Liver (tissue), 9 donors: ENCODE measurements around the gene STC2. TPM values are rescaled to one million over a fixed set of nuclear protein-coding genes. Genes with fewer than 3 reads are reported as not detected.

Source experiments
- DNase-seq: peaks from one replicate; pipeline ENCODE4 v3.0.0-alpha.2; 2017; ENCODE audit warnings: low spot score
- H3K27ac ChIP-seq, 2 donors: one replicate each; pipeline ENCODE4 v1.7.0; 2013; ENCODE audit warnings: inconsistent platforms in 2 of 2, low read length in 2 of 2, control low read depth in 1 of 2, low read depth in 1 of 2, mild to moderate bottlenecking in 1 of 2
- H3K27me3 ChIP-seq, 4 donors: one replicate each; pipeline versions ENCODE4 v1.6.1 to v1.7.0; 2013; ENCODE audit warnings: low read length in 3 of 4, inconsistent platforms in 1 of 4, mild to moderate bottlenecking in 1 of 4, moderate library complexity in 1 of 4; ENCODE audit not compliant: control insufficient read depth in 4 of 4, insufficient read depth in 4 of 4
- H3K36me3 ChIP-seq, 4 donors: one replicate each; pipeline versions ENCODE4 v1.6.1 to v1.7.0; 2013; ENCODE audit warnings: low read length in 3 of 4, mild to moderate bottlenecking in 3 of 4, low read depth in 1 of 4, moderate library complexity in 1 of 4; ENCODE audit not compliant: control insufficient read depth in 4 of 4, insufficient read depth in 3 of 4
- H3K4me1 ChIP-seq, 4 donors: one replicate each; pipeline versions ENCODE4 v1.6.1 to v1.7.0; 2013; ENCODE audit warnings: low read length in 3 of 4, mild to moderate bottlenecking in 3 of 4, moderate library complexity in 1 of 4; ENCODE audit not compliant: control insufficient read depth in 4 of 4, insufficient read depth in 4 of 4
- H3K4me3 ChIP-seq, 3 donors: one replicate each; pipeline versions ENCODE4 v1.6.1 to v1.7.0; 2013; ENCODE audit warnings: low read length in 3 of 3, control low read depth in 1 of 3, low read depth in 1 of 3, mild to moderate bottlenecking in 1 of 3
- H3K9ac ChIP-seq, 2 donors: one replicate each; pipeline ENCODE4 v1.7.0; 2013; ENCODE audit warnings: low read length in 2 of 2, mild to moderate bottlenecking in 2 of 2, moderate library complexity in 2 of 2, control low read depth in 1 of 2, low read depth in 1 of 2
- H3K9me3 ChIP-seq, 4 donors: one replicate each; pipeline versions ENCODE4 v1.6.1 to v1.7.0; 2013; ENCODE audit warnings: low read length in 3 of 4; ENCODE audit not compliant: control insufficient read depth in 4 of 4
- GABPA ChIP-seq, 2 donors: IDR thresholded peaks in 1 of 2; conservative IDR thresholded peaks in 1 of 2; 2 replicates each; pipeline ENCODE4 v1.6.1; 2016; ENCODE audit warnings: antibody characterized with exemption in 2 of 2, mild to moderate bottlenecking in 1 of 2, moderate library complexity in 1 of 2
- HNF4G ChIP-seq: IDR thresholded peaks from 2 replicates; pipeline ENCODE4 v1.6.1; 2016; ENCODE audit warnings: antibody characterized with exemption
- NR2F2 ChIP-seq: IDR thresholded peaks from 2 replicates; pipeline ENCODE4 v1.6.1; 2016; ENCODE audit warnings: antibody characterized with exemption
- RAD21 ChIP-seq, 2 donors: IDR thresholded peaks; 2 replicates each; pipeline ENCODE4 v1.6.1; 2016; ENCODE audit warnings: antibody characterized with exemption in 2 of 2, mild to moderate bottlenecking in 2 of 2
- RXRA ChIP-seq, 2 donors: IDR thresholded peaks; 2 replicates each; pipeline ENCODE4 v1.6.1; 2017 to 2018; ENCODE audit warnings: antibody characterized with exemption in 2 of 2, mild to moderate bottlenecking in 1 of 2
- SP1 ChIP-seq: IDR thresholded peaks from 2 replicates; pipeline ENCODE4 v1.6.1; 2018; ENCODE audit warnings: antibody characterized with exemption, mild to moderate bottlenecking
- TAF1 ChIP-seq: conservative IDR thresholded peaks from 2 replicates; pipeline ENCODE4 v1.6.1; 2016; ENCODE audit warnings: antibody characterized with exemption, mild to moderate bottlenecking
- WGBS: extraction: QIAGEN DNeasy Blood & Tissue Kit; methylation state at CpG from one replicate; pipeline ENCODE4 v1.1.7; 2013; 5-methylcytosine and 5-hydroxymethylcytosine counted together
- polyA plus RNA-seq, 2 donors: library from polyadenylated mRNA; stranded (reverse) in 1 of 2; unstranded in 1 of 2; fragments of 200-250 nt in 1 of 2; fragments of >200 nt in 1 of 2; fragmentation: Nextera tagmentation in 1 of 2; extraction: Ambion mirVana in 1 of 2; gene quantifications; one replicate each; pipeline versions ENCODE4 v1.2.1 to v1.2.3, GENCODE V29; 2013 to 2015
- total RNA-seq, 2 donors: library from RNA; depleted of rRNA; stranded (reverse); fragments of >200 nt; gene quantifications; one replicate each; pipeline ENCODE4 v1.2.3, GENCODE V29; 2014
- TF ChIP-seq, protein P1 (sequence below): fragments of 150-350 bp; IDR thresholded peaks from 2 replicates; pipeline ENCODE4 v1.5.1; 2017; ENCODE audit warnings: improper control_type of control experiment, low read depth, low read length; ENCODE audit not compliant: missing input control
- TF ChIP-seq, protein P2 (sequence below): IDR thresholded peaks from 2 replicates; pipeline ENCODE4 v1.6.1; 2016; ENCODE audit warnings: antibody characterized with exemption
- donor health status: healthy.
- donor health status: healthy.
- donor health status: healthy.
- donor health status: healthy.
- donor health status: healthy.

The STC2 gene
- total and polyA plus RNA-seq, 4 donors, result 0.04 to 0.18 (median 0.17) TPM; not detected in 1

DNA sequence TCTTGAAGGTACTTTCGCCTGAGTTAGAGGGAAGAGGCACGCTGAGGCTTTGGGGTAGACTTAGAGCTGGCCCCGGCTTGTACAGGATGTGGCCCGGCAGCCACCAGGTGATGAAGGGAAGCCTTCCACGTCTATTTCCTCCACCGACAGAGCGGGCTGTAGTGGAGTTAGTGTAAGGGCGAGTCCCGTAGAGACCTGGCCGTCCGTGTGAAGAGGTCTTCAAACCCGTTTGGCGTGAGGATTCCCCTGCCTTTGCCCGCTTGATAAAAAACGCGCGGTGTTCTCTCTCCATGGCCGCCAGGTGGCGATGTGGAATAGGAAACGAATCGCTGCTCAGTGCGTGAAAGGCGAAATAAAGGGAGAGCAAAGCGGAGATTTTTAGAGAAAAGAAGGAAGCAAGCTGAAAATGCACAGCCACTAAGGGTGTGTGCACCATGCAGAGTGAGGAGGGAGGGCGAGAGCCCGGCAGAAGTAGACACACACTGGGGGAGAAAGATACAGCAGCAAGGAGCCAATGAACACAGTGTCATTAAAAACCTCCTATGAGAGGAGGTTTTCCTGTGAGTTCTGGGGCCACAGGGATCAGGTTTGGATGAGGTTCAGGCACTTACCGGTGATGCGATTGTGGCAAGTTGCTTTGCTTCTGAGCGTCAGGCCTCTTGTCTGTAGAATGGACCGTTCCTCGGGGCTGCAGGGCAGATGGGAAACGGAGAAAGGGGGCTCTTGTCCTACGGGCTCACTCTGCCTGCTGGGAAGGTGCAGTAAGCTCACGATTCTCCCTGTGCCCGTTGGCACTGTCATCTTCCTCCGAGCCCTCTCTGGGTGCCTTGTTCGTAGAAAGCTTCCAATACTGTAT is 34.2 kb downstream of the STC2 start:
- Histone ChIP-seq H3K9ac (no peak overlapping the region), H3K4me3 (no peak overlapping the region), H3K9me3 (no peaks in the 10 kb centered on the region), H3K36me3 (no peaks in the 10 kb centered on the region), H3K27me3 (peaks cover 0 to 3% (median 0%) of the 10 kb centered on the region in 4 donors), H3K27ac (no peak overlapping the region), H3K4me1 (peaks cover 0 to 7% (median 2%) of the 10 kb centered on the region in 4 donors)
- TF ChIP-seq TAF1, result no peak
- peak; percentile 96 to 99 for TF ChIP-seq RAD21 (IDR thresholded peaks at IDR 0.05)
- TF ChIP-seq, protein P1, sequence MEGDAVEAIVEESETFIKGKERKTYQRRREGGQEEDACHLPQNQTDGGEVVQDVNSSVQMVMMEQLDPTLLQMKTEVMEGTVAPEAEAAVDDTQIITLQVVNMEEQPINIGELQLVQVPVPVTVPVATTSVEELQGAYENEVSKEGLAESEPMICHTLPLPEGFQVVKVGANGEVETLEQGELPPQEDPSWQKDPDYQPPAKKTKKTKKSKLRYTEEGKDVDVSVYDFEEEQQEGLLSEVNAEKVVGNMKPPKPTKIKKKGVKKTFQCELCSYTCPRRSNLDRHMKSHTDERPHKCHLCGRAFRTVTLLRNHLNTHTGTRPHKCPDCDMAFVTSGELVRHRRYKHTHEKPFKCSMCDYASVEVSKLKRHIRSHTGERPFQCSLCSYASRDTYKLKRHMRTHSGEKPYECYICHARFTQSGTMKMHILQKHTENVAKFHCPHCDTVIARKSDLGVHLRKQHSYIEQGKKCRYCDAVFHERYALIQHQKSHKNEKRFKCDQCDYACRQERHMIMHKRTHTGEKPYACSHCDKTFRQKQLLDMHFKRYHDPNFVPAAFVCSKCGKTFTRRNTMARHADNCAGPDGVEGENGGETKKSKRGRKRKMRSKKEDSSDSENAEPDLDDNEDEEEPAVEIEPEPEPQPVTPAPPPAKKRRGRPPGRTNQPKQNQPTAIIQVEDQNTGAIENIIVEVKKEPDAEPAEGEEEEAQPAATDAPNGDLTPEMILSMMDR, result peak; percentile 84
- TF ChIP-seq GABPA (IDR thresholded peaks at IDR 0.05 in 1 of 2, conservative IDR thresholded peaks at IDR 0.05 in 1 of 2), result no peak
- DNase-seq, result peak; percentile 75
- 16% methylated on average over 37 of the region's 37 CpGs for WGBS

DNA sequence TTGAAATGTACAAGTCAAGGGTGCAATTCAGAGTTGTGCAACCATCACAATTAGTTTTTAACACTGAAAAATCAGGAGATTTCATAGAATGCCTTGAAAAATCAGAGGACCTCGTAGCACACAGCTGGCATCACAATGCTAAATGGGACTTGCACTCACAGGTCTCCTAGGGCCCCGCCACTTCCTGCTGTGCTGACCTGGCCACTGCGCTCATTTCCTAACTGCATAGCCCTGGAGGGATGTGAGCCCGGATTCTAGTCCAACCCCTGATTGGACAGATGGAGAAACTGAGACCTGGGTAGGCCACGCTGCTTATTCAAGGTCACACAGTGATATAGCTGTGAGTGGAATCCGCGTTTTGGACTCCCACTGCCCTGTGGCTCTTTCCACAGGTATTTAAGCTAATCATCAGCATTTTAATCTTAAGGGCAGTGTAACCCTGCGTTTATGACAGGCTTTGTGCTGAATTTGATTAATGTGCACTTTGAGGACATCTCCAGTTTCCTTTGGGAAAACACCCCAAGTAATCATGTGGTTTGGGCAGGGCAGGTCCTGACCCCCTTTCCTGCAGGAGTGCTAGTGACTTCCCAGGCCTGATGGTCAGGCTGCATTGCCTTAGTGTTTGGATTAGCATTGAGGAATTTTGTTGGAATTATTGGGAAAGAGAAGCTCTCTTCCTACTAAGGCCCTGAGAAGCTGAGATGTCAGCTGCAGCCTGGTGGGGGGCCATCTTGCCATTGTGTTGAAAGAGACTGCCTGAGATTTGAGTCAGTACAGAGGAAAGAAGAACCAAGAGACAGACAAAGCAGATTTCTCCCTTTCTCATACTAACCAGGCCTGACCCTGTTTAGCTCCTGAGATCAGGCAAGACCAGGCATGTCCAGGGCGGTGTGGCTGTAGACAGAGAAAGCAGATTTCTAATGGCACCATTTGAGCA is 36.2 kb downstream of the STC2 start:
- Histone ChIP-seq H3K27me3 (peaks cover 0 to 3% (median 0%) of the 10 kb centered on the region in 4 donors), H3K9ac (no peak overlapping the region), H3K36me3 (no peaks in the 10 kb centered on the region), H3K27ac (no peak overlapping the region), H3K4me3 (no peak overlapping the region), H3K4me1 (peaks cover 0 to 7% (median 2%) of the 10 kb centered on the region in 4 donors), H3K9me3 (no peaks in the 10 kb centered on the region)
- 71% methylated on average over 9 of the region's 9 CpGs for WGBS
- no peak for DNase-seq
- TF ChIP-seq RAD21 (IDR thresholded peaks at IDR 0.05) (no peak), SP1 (no peak), RXRA (IDR thresholded peaks at IDR 0.05) (no peak), NR2F2 (peak; percentile 22), TAF1 (no peak), HNF4G (no peak)
- TF ChIP-seq, protein P2, sequence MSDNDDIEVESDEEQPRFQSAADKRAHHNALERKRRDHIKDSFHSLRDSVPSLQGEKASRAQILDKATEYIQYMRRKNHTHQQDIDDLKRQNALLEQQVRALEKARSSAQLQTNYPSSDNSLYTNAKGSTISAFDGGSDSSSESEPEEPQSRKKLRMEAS, result no peak
- TF ChIP-seq, protein P1, result no peak
